Peyer's patch (tissue), 4 donors: ENCODE data around the gene MYOC.

Experiments
- CTCF ChIP-seq, 6 experiments: fragments of 450-650 bp in 4 of 6; fragments of 200-600 bp in 2 of 6; sonication (generic) in 1 of 6; IDR thresholded peaks; one replicate each; pipeline ENCODE4 v1.5.1; 2017 to 2019; ENCODE audit warnings: antibody characterized with exemption in 6 of 6, mild to moderate bottlenecking in 3 of 6, moderate library complexity in 1 of 6
- POLR2A ChIP-seq, 2 donors: fragments of 450-650 bp; IDR thresholded peaks; one replicate each; pipeline ENCODE4 v1.5.1; 2017; ENCODE audit warnings: antibody characterized with exemption in 2 of 2, mild to moderate bottlenecking in 2 of 2, moderate library complexity in 2 of 2

GRCh38 chr1:171644805-171645483 lies 7.5 kb downstream of the MYOC start:
- TF ChIP-seq CTCF (IDR thresholded peaks at IDR 0.05), result peak in 5 of 6 experiments; percentile 15 to 83 (median 64)
- TF ChIP-seq POLR2A (IDR thresholded peaks at IDR 0.05), result no peak
